GM23338 (cell line): ENCODE results near the gene RFXANK. TPM values are rescaled to one million over a fixed set of nuclear protein-coding genes. Genes with fewer than 3 reads are reported as not detected.
A peak's percentile ranks its signal among the peaks of the same experiment; 100 is the strongest.

Experiments used
- ATAC-seq: fragments of 200-7000 bp; cut with Tn5 transposase; 3 replicates; pipeline ENCODE4 v1.9.1; 2020
- DNase-seq: peaks from one replicate; pipeline ENCODE4 v3.0.0-alpha.2; 2015; ENCODE audit warnings: low spot score
- H2AFZ ChIP-seq: fragments of 200-600 bp; sonication (generic); 2 replicates; pipeline ENCODE4 v1.8.0; 2016; ENCODE audit warnings: antibody characterized with exemption, mild to moderate bottlenecking, moderate library complexity
- H3F3A ChIP-seq: fragments of 200-600 bp; sonication (generic); replicated peaks from 2 replicates; pipeline ENCODE4 v1.8.0; 2017; ENCODE audit warnings: antibody characterized with exemption, mixed run types, low read depth
- H3K27ac ChIP-seq: fragments of 200-600 bp; sonication (generic); 2 replicates; pipeline ENCODE4 v1.6.1; 2016; ENCODE audit warnings: low read depth
- H3K27me3 ChIP-seq: fragments of 200-600 bp; sonication (generic); 2 replicates; pipeline ENCODE4 v1.8.0; 2016; ENCODE audit warnings: mild to moderate bottlenecking, mixed run types, moderate library complexity; ENCODE audit not compliant: insufficient read depth
- H3K36me3 ChIP-seq: fragments of 200-600 bp; sonication (generic); 2 replicates; pipeline ENCODE4 v1.8.0; 2016; ENCODE audit warnings: mild to moderate bottlenecking; ENCODE audit not compliant: insufficient read depth
- H3K4me1 ChIP-seq: fragments of 200-600 bp; sonication (generic); 2 replicates; pipeline ENCODE4 v1.8.0; 2016; ENCODE audit warnings: mild to moderate bottlenecking, moderate library complexity; ENCODE audit not compliant: insufficient read depth
- H3K4me2 ChIP-seq: fragments of 200-600 bp; sonication (generic); 2 replicates; pipeline ENCODE4 v1.7.1; 2017; ENCODE audit warnings: mixed run types
- H3K4me3 ChIP-seq: fragments of 200-600 bp; sonication (generic); 2 replicates; pipeline ENCODE4 v1.6.1; 2016; ENCODE audit warnings: mixed run types
- H3K79me2 ChIP-seq: fragments of 200-600 bp; sonication (generic); replicated peaks from 2 replicates; pipeline ENCODE4 v1.8.0; 2017; ENCODE audit warnings: mild to moderate bottlenecking; ENCODE audit not compliant: insufficient read depth
- H3K9me2 ChIP-seq: fragments of 200-600 bp; sonication (generic); 2 replicates; pipeline ENCODE4 v1.8.0; 2017; ENCODE audit not compliant: insufficient read depth
- H4K20me1 ChIP-seq: fragments of 200-600 bp; sonication (generic); replicated peaks from 2 replicates; pipeline ENCODE4 v1.8.0; 2017; ENCODE audit warnings: mild to moderate bottlenecking; ENCODE audit not compliant: insufficient read depth
- H3K27ac Mint-ChIP-seq: 2 replicates; pipeline ENCODE4 v1.8.0; 2020; ENCODE audit warnings: inconsistent platforms, mild to moderate bottlenecking, moderate library complexity, mixed read lengths
- H3K27me3 Mint-ChIP-seq: 3 replicates; pipeline ENCODE4 v1.8.0; 2022; ENCODE audit warnings: low read depth, mild to moderate bottlenecking, moderate library complexity, mixed read lengths, inconsistent platforms; ENCODE audit not compliant: insufficient read depth, poor library complexity
- H3K36me3 Mint-ChIP-seq: 3 replicates; pipeline ENCODE4 v1.8.0; 2021; ENCODE audit warnings: low read depth, mild to moderate bottlenecking, inconsistent platforms, moderate library complexity, mixed read lengths
- H3K4me1 Mint-ChIP-seq: 3 replicates; pipeline ENCODE4 v1.8.0; 2020; ENCODE audit warnings: mild to moderate bottlenecking, inconsistent platforms, mixed read lengths
- H3K4me3 Mint-ChIP-seq: 3 replicates; pipeline ENCODE4 v1.8.0; 2021; ENCODE audit warnings: moderate library complexity, mild to moderate bottlenecking, inconsistent platforms, mixed read lengths
- H3K9me3 Mint-ChIP-seq: 3 replicates; pipeline ENCODE4 v1.8.0; 2020; ENCODE audit warnings: moderate library complexity, mild to moderate bottlenecking, inconsistent platforms, mixed read lengths
- CREB1 ChIP-seq: fragments of 250-450 bp; sonication (Bioruptor Pico); IDR thresholded peaks from 2 replicates; pipeline ENCODE4 v1.5.0; 2020; ENCODE audit warnings: low read depth, mild to moderate bottlenecking, moderate library complexity
- CTCF ChIP-seq, 2 experiments: fragments of 200-600 bp in 1 of 2; sonication (generic) in 1 of 2; conservative IDR thresholded peaks; 2 replicates each; pipeline versions ENCODE4 v1.5.1 to v1.6.1; 2016 to 2017; ENCODE audit warnings: antibody characterized with exemption in 2 of 2, low read depth in 2 of 2, mild to moderate bottlenecking in 2 of 2, moderate library complexity in 1 of 2
- ETS1 ChIP-seq: IDR thresholded peaks from 2 replicates; pipeline ENCODE4 v1.6.1; 2016; ENCODE audit warnings: antibody characterized with exemption
- EZH2phosphoT487 ChIP-seq: fragments of 200-600 bp; sonication (generic); IDR thresholded peaks from one replicate; pipeline ENCODE4 v1.8.1; 2018; ENCODE audit warnings: antibody characterized with exemption; ENCODE audit not compliant: unreplicated experiment
- JUNB ChIP-seq: IDR thresholded peaks from one replicate; pipeline ENCODE4 v1.6.1; 2016; ENCODE audit warnings: antibody characterized with exemption; ENCODE audit not compliant: unreplicated experiment
- NANOG ChIP-seq: IDR thresholded peaks from 2 replicates; pipeline ENCODE4 v1.6.1; 2016; ENCODE audit warnings: antibody characterized with exemption, borderline replicate concordance
- POLR2AphosphoS5 ChIP-seq: IDR thresholded peaks from 2 replicates; pipeline ENCODE4 v1.6.1; 2016; ENCODE audit warnings: antibody characterized with exemption, low read depth
- REST ChIP-seq: IDR thresholded peaks from one replicate; pipeline ENCODE4 v1.6.1; 2018; ENCODE audit warnings: antibody characterized with exemption; ENCODE audit not compliant: unreplicated experiment
- STAT1 ChIP-seq: IDR thresholded peaks from one replicate; pipeline ENCODE4 v1.6.1; 2016; ENCODE audit warnings: antibody characterized with exemption; ENCODE audit not compliant: unreplicated experiment
- ZNF331 ChIP-seq: fragments of 250-450 bp; sonication (Bioruptor Pico); IDR thresholded peaks from 2 replicates; pipeline ENCODE4 v1.5.0; 2020; ENCODE audit warnings: low read depth, mild to moderate bottlenecking, moderate library complexity
- polyA plus RNA-seq: library from polyadenylated mRNA; unstranded; fragments of >200 nt; fragmentation: Nextera tagmentation; extraction: Ambion mirVana; gene quantifications from 2 replicates; pipeline ENCODE4 v1.2.1, GENCODE V29; 2016
- total RNA-seq: library from RNA; depleted of rRNA; stranded (reverse); fragments of >200 nt; shearing (Covaris generic); gene quantifications from 2 replicates; pipeline ENCODE4 v1.2.3, GENCODE V29; 2014

RFXANK gene
- total and polyA plus RNA-seq, 2 experiments from 2014 or later, result 54.3 to 124 TPM

- TF ChIP-seq ETS1, result no peak
Measured at GRCh38 chr19:19214159-19214490, 22.1 kb downstream of the RFXANK start (continued).

GRCh38 chr19:19214892-19215291 is 22.8 kb downstream of the RFXANK start:
- ATAC-seq (peak; percentile 69), DNase-seq (peak; percentile 85)
- H3K27me3 Mint-ChIP-seq, result peaks cover 46% of the 10 kb centered on the region
- Histone ChIP-seq H3F3A (no peaks in the 10 kb centered on the region), H3K79me2 (no peaks in the 10 kb centered on the region), H3K9me2 (no peaks in the 10 kb centered on the region), H3K36me3 (no peaks in the 10 kb centered on the region), H4K20me1 (peaks cover 3% of the 10 kb centered on the region; the same call in 1 of the 2 replicates), H3K27me3 (peaks cover 50% of the 10 kb centered on the region), H3K27ac (no peak overlapping the region), H3K4me3 (no peak overlapping the region), H3K4me2 (no peak overlapping the region), H2AFZ (no peak overlapping the region), H3K4me1 (peaks cover 3% of the 10 kb centered on the region; the same call in 1 of the 2 replicates)
- no peak overlapping the region for H3K27ac Mint-ChIP-seq
- TF ChIP-seq POLR2AphosphoS5 (no peak), REST (peak; percentile 98)
- peaks cover 12% of the 10 kb centered on the region for H3K4me1 Mint-ChIP-seq
- H3K9me3 Mint-ChIP-seq, result no peaks in the 10 kb centered on the region
- H3K4me3 Mint-ChIP-seq, result no peak overlapping the region
- no peaks in the 10 kb centered on the region for H3K36me3 Mint-ChIP-seq

- DNase-seq, result no peak
- Histone ChIP-seq H3K4me1 (peaks cover 3% of the 10 kb centered on the region; the same call in 1 of the 2 replicates), H3K36me3 (no peaks in the 10 kb centered on the region), H3K27ac (no peak overlapping the region), H3K79me2 (no peaks in the 10 kb centered on the region), H3F3A (no peaks in the 10 kb centered on the region), H3K27me3 (peaks cover 41% of the 10 kb centered on the region), H2AFZ (no peak overlapping the region), H3K4me2 (no peak overlapping the region), H4K20me1 (peaks cover 3% of the 10 kb centered on the region; the same call in 1 of the 2 replicates), H3K9me2 (no peaks in the 10 kb centered on the region), H3K4me3 (no peak overlapping the region)
- no peaks in the 10 kb centered on the region for H3K36me3 Mint-ChIP-seq
- H3K4me3 Mint-ChIP-seq, result no peak overlapping the region
- peaks cover 39% of the 10 kb centered on the region for H3K27me3 Mint-ChIP-seq
- H3K4me1 Mint-ChIP-seq, result peaks cover 12% of the 10 kb centered on the region
- no peak overlapping the region for H3K27ac Mint-ChIP-seq
- H3K9me3 Mint-ChIP-seq, result no peaks in the 10 kb centered on the region
- no peak for ATAC-seq
- TF ChIP-seq REST (no peak), ZNF331 (CRISPR knock-in tag) (no peak), EZH2phosphoT487 (no peak), STAT1 (no peak), NANOG (no peak), CTCF (conservative IDR thresholded peaks at IDR 0.05; ENCODE audit: low read depth in 2 of 2) (no peak), CREB1 (CRISPR knock-in tag) (no peak), JUNB (no peak)
Measured at GRCh38 chr19:19215792-19216191, 23.7 kb downstream of the RFXANK start.
